D721Med (cell line): ENCODE measurements around the gene HSPG2.

ENCODE experiments used
- DNase-seq: peaks from one replicate; pipeline ENCODE4 v3.0.0; 2011; ENCODE audit warnings: low spot score; ENCODE audit not compliant: insufficient read length
- FAIRE-seq: peaks from 2 replicates; lab custom pipeline; 2011; peaks lifted over from hg19 to GRCh38; lab: Jason Lieb, UNC
- TF ChIP-seq, protein P1 (sequence below): IDR thresholded peaks from 2 replicates; pipeline ENCODE4 v1.5.1; 2012; ENCODE audit warnings: mild to moderate bottlenecking, control low read depth; ENCODE audit not compliant: insufficient read depth; ENCODE audit errors: missing control alignments

The HSPG2 gene

GRCh38 chr1:21843996-21844395 lies 93.1 kb downstream of the HSPG2 start:
- TF ChIP-seq, protein P1, sequence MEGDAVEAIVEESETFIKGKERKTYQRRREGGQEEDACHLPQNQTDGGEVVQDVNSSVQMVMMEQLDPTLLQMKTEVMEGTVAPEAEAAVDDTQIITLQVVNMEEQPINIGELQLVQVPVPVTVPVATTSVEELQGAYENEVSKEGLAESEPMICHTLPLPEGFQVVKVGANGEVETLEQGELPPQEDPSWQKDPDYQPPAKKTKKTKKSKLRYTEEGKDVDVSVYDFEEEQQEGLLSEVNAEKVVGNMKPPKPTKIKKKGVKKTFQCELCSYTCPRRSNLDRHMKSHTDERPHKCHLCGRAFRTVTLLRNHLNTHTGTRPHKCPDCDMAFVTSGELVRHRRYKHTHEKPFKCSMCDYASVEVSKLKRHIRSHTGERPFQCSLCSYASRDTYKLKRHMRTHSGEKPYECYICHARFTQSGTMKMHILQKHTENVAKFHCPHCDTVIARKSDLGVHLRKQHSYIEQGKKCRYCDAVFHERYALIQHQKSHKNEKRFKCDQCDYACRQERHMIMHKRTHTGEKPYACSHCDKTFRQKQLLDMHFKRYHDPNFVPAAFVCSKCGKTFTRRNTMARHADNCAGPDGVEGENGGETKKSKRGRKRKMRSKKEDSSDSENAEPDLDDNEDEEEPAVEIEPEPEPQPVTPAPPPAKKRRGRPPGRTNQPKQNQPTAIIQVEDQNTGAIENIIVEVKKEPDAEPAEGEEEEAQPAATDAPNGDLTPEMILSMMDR: no peak
- FAIRE-seq (no peak), DNase-seq (no peak)

DNA sequence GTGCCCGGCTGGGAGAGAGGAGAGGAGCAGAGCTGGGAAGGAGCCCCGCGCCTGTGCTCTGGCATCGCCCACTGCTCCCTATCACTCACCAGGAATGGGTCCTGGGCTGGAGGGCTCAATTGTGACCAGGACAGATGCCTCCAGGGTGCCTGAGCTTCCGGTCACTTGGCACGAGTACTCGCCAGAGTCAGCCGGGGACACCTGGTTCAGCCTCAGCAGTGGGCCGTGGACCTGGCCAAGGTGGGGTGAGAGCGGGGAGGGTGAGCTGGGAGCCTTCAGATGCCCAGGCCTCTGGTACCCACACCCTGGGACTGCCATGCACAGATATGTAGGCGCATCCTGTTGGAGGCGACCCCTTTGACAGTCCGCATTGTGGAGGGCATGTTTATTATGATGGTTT lies 93.9 kb downstream of the HSPG2 start:
- DNase-seq (no peak), FAIRE-seq (no peak)
- TF ChIP-seq, protein P1: no peak

DNA sequence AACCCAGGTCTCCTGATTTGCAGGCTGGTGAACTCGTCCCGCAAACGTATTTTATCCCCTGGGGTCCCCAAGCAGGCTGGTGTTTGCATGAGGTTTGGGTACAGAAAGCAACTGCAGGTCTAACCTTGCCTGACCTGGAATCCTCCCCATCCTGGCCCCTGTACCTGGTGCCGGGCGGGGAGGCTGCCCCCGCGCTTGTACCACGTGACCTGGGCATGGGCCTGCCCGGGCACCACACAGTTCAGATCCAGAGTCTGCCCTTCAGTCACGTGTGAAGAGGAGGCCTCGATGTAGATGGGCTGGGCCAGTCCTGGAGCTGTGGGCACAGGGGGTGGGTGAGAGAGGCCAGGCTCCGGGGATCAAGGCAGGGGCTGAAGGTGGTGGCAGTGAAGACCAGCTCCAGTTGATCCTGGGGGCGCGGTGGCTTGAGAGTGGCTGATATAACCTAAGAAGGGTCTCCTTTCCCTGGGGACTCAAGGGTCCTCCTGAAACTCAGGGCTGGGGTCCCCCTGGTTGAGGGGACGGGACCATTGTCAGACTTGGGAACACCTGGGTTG lies 94.4 kb downstream of the HSPG2 start:
- FAIRE-seq (no peak), DNase-seq (no peak)
- TF ChIP-seq, protein P1: no peak

DNA sequence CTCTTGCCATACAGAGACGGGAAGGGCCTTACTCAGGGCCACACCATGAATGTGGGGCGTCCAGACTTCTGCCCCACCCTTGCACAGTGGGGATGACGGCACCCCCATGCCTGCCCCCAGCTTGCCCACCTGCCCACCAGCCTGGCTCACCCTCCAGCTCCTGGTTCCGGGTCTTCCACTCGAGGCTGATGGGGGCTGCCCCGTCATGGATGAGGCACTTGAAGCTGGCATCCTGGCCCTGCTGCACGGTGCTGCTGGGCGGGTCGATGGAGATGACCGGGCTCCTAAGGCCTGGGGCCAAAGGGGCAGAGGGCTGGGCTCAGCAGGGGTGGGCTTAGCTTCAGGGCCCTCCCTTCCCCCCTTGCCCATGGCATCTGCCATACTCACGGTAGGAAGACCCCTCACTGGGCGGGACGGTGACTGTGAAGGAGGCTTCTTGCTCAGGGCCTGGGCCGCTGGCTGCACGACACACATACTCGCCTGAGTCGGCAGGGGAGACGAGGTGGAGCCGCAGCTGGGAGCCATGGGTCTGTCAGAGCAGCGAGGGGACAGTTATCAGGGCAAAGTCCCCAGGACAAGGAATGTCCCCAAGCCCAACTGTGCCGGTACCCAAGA lies 95.2 kb downstream of the HSPG2 start:
- DNase-seq (no peak), FAIRE-seq (no peak)
- TF ChIP-seq, protein P1: no peak

DNA sequence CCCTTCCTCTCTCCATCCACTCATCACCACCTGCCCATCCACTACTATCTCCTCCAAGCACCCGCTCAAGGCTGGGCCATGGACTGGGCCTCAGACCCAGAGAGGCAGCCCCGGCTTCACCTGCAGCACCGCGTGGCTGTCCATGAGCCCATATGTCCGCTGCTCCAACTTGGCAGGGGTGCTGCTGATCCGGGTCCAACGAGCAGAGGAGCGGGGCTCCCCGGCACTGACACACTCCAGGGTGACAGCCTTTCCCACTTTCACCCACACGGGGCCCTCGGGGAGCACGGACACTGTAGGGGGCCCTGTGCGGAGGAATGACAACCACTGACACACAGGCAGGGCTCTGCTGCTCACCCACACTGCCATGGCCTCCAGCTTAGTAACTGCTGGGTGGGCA lies 96.1 kb downstream of the HSPG2 start:
- TF ChIP-seq, protein P1: no peak
- no peak for DNase-seq
- FAIRE-seq: no peak

DNA sequence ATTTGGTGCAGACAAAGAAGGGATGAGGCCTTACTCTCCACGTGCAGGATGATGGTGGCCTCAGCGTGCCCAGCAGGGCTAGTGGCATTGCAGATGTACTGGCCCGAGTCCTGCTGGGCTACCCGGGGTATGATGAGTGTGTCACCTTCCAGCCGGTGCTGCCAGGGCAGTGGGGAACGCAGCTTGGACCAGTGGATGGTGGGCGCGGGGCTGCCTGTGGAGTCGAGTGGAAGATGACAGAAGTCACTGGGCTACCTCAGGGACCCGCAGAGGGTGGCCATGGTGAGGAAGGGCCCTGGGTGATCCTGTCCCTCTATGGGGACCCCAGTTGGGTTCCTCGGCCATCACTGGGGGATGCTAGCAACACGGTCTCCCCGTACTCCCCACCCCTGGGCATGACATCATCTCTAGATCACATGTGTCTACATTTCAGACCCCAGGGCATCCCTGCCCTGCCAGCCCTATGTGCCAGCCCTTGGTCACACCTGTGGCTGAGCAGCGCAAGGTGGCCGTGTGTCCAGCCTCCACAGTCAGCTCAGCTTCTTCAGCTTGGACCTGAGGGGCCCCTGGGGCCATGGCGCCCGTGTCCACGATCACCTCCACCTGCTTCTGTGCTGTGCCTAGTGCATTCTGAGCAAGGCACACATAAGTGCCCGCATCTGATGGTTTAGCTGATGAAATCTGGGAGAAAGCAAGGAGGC lies 97.6 kb downstream of the HSPG2 start:
- FAIRE-seq: no peak
- DNase-seq: no peak
- TF ChIP-seq, protein P1: no peak
